ENCODE results near the gene APPBP2. TPM values are rescaled to one million over a fixed set of nuclear protein-coding genes. Genes with fewer than 3 reads are reported as not detected.
A peak's percentile ranks its signal among the peaks of the same experiment; 100 is the strongest.

APPBP2 gene
- total and polyA plus RNA-seq, 8 donors = 4.0 to 29.6 (median 18.3) TPM

- intact Hi-C loops (cut with DNase I) = no loop called here
- no peak for TF ChIP-seq CTCF (IDR thresholded peaks at IDR 0.05)
- Histone ChIP-seq H3K36me3 (no peaks in the 10 kb centered on the region), H3K9me3 (no peaks in the 10 kb centered on the region), H3K4me1 (peaks cover 0 to 8% (median 0%) of the 10 kb centered on the region in 3 donors), H3K27me3 (no peaks in the 10 kb centered on the region), H3K27ac (peak overlapping the region in 1 of 4 donors; percentile 30), H3K4me3 (no peak overlapping the region)
- DNase-seq (no peak), FAIRE-seq (no peak), ATAC-seq (peak in 3 of 4 donors; percentile 47 to 48 (median 48))
- 55 to 58% methylated on average over 7 of the region's 7 CpGs for WGBS, 2 donors
These were observed 8.6 kb upstream of the APPBP2 start for GRCh38 chr17:60534613-60535157.

- 56 to 60% methylated on average over 1 of the region's 1 CpG for WGBS, 2 donors
- ATAC-seq (peak in 1 of 4 donors; percentile 12), DNase-seq (no peak), FAIRE-seq (no peak)
- TF ChIP-seq CTCF (IDR thresholded peaks at IDR 0.05) = no peak
- Histone ChIP-seq H3K4me3 (no peak overlapping the region), H3K27me3 (no peaks in the 10 kb centered on the region), H3K27ac (no peak overlapping the region), H3K4me1 (peaks cover 0 to 8% (median 0%) of the 10 kb centered on the region in 3 donors), H3K36me3 (no peaks in the 10 kb centered on the region), H3K9me3 (no peaks in the 10 kb centered on the region)
- intact Hi-C loops (cut with DNase I) = no loop called here
These were observed 8.0 kb upstream of the APPBP2 start for GRCh38 chr17:60534010-60534555.

DNA sequence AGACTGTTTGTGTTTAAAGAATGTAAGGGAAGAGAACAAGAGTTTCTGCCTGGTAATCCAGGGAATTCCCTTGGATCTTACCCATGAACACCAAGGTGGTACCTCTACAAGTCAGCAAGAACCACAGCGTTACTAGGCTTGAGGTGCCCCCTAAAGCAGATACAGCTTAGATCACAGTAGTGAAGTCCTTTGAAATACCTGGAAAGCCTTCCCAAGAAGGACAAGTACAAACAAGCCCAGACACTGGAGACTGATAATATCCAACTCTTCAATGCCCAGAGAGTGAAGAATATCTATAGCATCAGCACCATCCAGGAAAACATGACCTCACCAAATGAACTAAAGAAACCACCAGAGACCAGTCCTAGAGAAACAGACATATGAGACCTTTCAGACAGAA, 3.8 kb upstream of the APPBP2 start:
- ATAC-seq (no peak), FAIRE-seq (no peak), DNase-seq (no peak)
- Histone ChIP-seq H3K9me3 (no peaks in the 10 kb centered on the region), H3K4me3 (no peak overlapping the region), H3K36me3 (no peaks in the 10 kb centered on the region), H3K27ac (no peak overlapping the region), H3K4me1 (peaks cover 0 to 9% (median 0%) of the 10 kb centered on the region in 3 donors), H3K27me3 (no peaks in the 10 kb centered on the region)
- intact Hi-C loops (cut with DNase I) = no loop called here
- TF ChIP-seq CTCF (IDR thresholded peaks at IDR 0.05) = no peak
- 93 to 97% methylated on average over 1 of the region's 1 CpG for whole genome bisulfite sequencing, 2 donors

GRCh38 chr17:60528828-60529227, 2.8 kb upstream of the APPBP2 start:
- no peak overlapping the region for H3K4me3 ChIP-seq
- no peaks in the 10 kb centered on the region for H3K27me3 ChIP-seq
- H3K27ac ChIP-seq = no peak overlapping the region
- H3K4me1 ChIP-seq = peaks cover under 1 to 9% (median 4%) of the 10 kb centered on the region in 3 donors
- FAIRE-seq (no peak), ATAC-seq (no peak), DNase-seq (no peak)
- H3K36me3 ChIP-seq = no peaks in the 10 kb centered on the region
- TF ChIP-seq CTCF (IDR thresholded peaks at IDR 0.05) = no peak
- 90 to 98% methylated on average over 3 of the region's 3 CpGs for WGBS, 2 donors
- H3K9me3 ChIP-seq = no peaks in the 10 kb centered on the region
- intact Hi-C loops (cut with DNase I) = no loop called here

GRCh38 chr17:60527701-60528100, 1.7 kb upstream of the APPBP2 start:
- H3K27ac ChIP-seq = no peak overlapping the region
- H3K9me3 ChIP-seq = no peaks in the 10 kb centered on the region
- 99 to 100% methylated on average over 2 of the region's 2 CpGs for WGBS, 2 donors
- no peak for DNase-seq
- TF ChIP-seq CTCF (IDR thresholded peaks at IDR 0.05) = no peak
- no peak for ATAC-seq
- intact Hi-C loops (cut with DNase I) = no loop called here
- H3K4me1 ChIP-seq = peaks cover 6 to 19% (median 13%) of the 10 kb centered on the region in 3 donors
- H3K36me3 ChIP-seq = no peaks in the 10 kb centered on the region
- H3K4me3 ChIP-seq = no peak overlapping the region
- no peaks in the 10 kb centered on the region for H3K27me3 ChIP-seq
- FAIRE-seq = no peak

Measured in pancreas (tissue), 10 donors.